GDM1 (cell line): ENCODE measurements around the gene SCYGR3.

Experiments
- DNase-seq: peaks from one replicate; lab custom pipeline; 2025; lab: John Stamatoyannopoulos, UW

Gene SCYGR3

GRCh38 chr2:227614740-227615139 lies at the start of gene SCYGR3:
Gene SCYGR3, minus strand, starts transcription at chr2:227614840. Its CDS starts 0 bp downstream, at chr2:227614840.
- no peak for DNase-seq

GRCh38 chr2:227661827-227662226 lies 47.2 kb upstream of the SCYGR3 start:
- no peak for DNase-seq

GRCh38 chr2:227661025-227661649 lies 46.5 kb upstream of the SCYGR3 start:
- DNase-seq, result no peak

- DNase-seq, result no peak
Measured at GRCh38 chr2:227657199-227657845, 42.7 kb upstream of the SCYGR3 start.

- no peak for DNase-seq
Measured at GRCh38 chr2:227655454-227655853, 40.8 kb upstream of the SCYGR3 start.

- DNase-seq, result no peak
Measured at GRCh38 chr2:227654426-227654825, 39.8 kb upstream of the SCYGR3 start.

- no peak for DNase-seq
Measured at GRCh38 chr2:227653419-227653818, 38.8 kb upstream of the SCYGR3 start.

- no peak for DNase-seq
Measured at GRCh38 chr2:227643990-227644551, 29.4 kb upstream of the SCYGR3 start.

GRCh38 chr2:227642656-227643055 lies 28.0 kb upstream of the SCYGR3 start:
- no peak for DNase-seq

GRCh38 chr2:227634201-227634600 lies 19.6 kb upstream of the SCYGR3 start:
- DNase-seq, result no peak

GRCh38 chr2:227632827-227633226 lies 18.2 kb upstream of the SCYGR3 start:
- DNase-seq, result no peak

- DNase-seq, result no peak
Measured at GRCh38 chr2:227630322-227630721, 15.7 kb upstream of the SCYGR3 start.

- no peak for DNase-seq
Measured at GRCh38 chr2:227629435-227629834, 14.8 kb upstream of the SCYGR3 start.

- DNase-seq, result no peak
Measured at GRCh38 chr2:227627769-227628168, 13.1 kb upstream of the SCYGR3 start.

GRCh38 chr2:227626580-227627151 lies 12.0 kb upstream of the SCYGR3 start:
- no peak for DNase-seq

GRCh38 chr2:227625420-227625819 lies 10.8 kb upstream of the SCYGR3 start:
- no peak for DNase-seq

GRCh38 chr2:227623226-227623625 lies 8.6 kb upstream of the SCYGR3 start:
- DNase-seq, result no peak

GRCh38 chr2:227617316-227618230 lies 2.9 kb upstream of the SCYGR3 start, which contains the start of gene SCYGR4:
Gene SCYGR4, plus strand, starts transcription at chr2:227617498. Its CDS starts 0 bp downstream, at chr2:227617498.
- no peak for DNase-seq

- no peak for DNase-seq
Measured at GRCh38 chr2:227616631-227617030, 2.0 kb upstream of the SCYGR3 start.

GRCh38 chr2:227615906-227616305 lies 1.3 kb upstream of the SCYGR3 start:
- DNase-seq, result no peak

- no peak for DNase-seq
Measured at GRCh38 chr2:227615181-227615580, 541 bp upstream of the SCYGR3 start.

GRCh38 chr2:227614246-227614645 lies 394 bp downstream of the SCYGR3 start:
- DNase-seq, result no peak
